HG02870 (cell line): ENCODE measurements around the gene MYBBP1A.

Experiments used
- ATAC-seq: cut with Tn5 transposase; IDR thresholded peaks from one replicate; pipeline ENCODE4 v1.9.1; 2021; ENCODE audit warnings: mild to moderate bottlenecking, moderate library complexity; ENCODE audit not compliant: unreplicated experiment

The MYBBP1A gene

GRCh38 chr17:4539025-4539424 is 16.2 kb downstream of the MYBBP1A start:
- no peak for ATAC-seq

- no peak for ATAC-seq
Observed at GRCh38 chr17:4538236-4539002, 16.8 kb downstream of the MYBBP1A start.

GRCh38 chr17:4537451-4538235 is 17.5 kb downstream of the MYBBP1A start:
- no peak for ATAC-seq

GRCh38 chr17:4536742-4537411 is 18.3 kb downstream of the MYBBP1A start:
- ATAC-seq: no peak

GRCh38 chr17:4536259-4536741 is 18.9 kb downstream of the MYBBP1A start:
- ATAC-seq: no peak

- no peak for ATAC-seq
Observed at GRCh38 chr17:4535667-4536258, 19.4 kb downstream of the MYBBP1A start.

- ATAC-seq: no peak
Observed at GRCh38 chr17:4534928-4535666, 20.1 kb downstream of the MYBBP1A start.

- ATAC-seq: no peak
Observed at GRCh38 chr17:4534515-4534914, 20.7 kb downstream of the MYBBP1A start.

- no peak for ATAC-seq
Observed at GRCh38 chr17:4533523-4534504, 21.4 kb downstream of the MYBBP1A start.

GRCh38 chr17:4532860-4533522 is 22.2 kb downstream of the MYBBP1A start:
- ATAC-seq: no peak

- no peak for ATAC-seq
Observed at GRCh38 chr17:4531988-4532736, 23.0 kb downstream of the MYBBP1A start.

GRCh38 chr17:4530799-4531730 is 24.1 kb downstream of the MYBBP1A start:
- no peak for ATAC-seq

- no peak for ATAC-seq
Observed at GRCh38 chr17:4529533-4530152, 25.5 kb downstream of the MYBBP1A start.

GRCh38 chr17:4527566-4528125 is 27.5 kb downstream of the MYBBP1A start:
- ATAC-seq: no peak

- ATAC-seq: no peak
Observed at GRCh38 chr17:4527134-4527533, 28.1 kb downstream of the MYBBP1A start.
